Upper lobe of left lung (tissue), 6 donors: ENCODE data around the gene FBLN2. TPM values are rescaled to one million over a fixed set of nuclear protein-coding genes. Genes with fewer than 3 reads are reported as not detected.

Source experiments
- ATAC-seq, 2 donors: fragments of 200-7000 bp; cut with Tn5 transposase; one replicate each; pipeline ENCODE4 v1.9.1; 2022; ENCODE audit warnings: mild to moderate bottlenecking in 2 of 2, moderate library complexity in 2 of 2; ENCODE audit not compliant: low FRiP score in 2 of 2
- DNase-seq, 2 donors: peaks; one replicate each; pipeline ENCODE4 v3.0.0-alpha.2; 2019 to 2020
- H3K27ac ChIP-seq, 4 donors: fragments of 200-600 bp; sonication (generic); one replicate each; pipeline ENCODE4 v1.5.1; 2016 to 2019
- H3K27me3 ChIP-seq, 4 donors: fragments of 200-600 bp; sonication (generic); one replicate each; pipeline ENCODE4 v1.5.1; 2017 to 2019
- H3K36me3 ChIP-seq, 4 donors: fragments of 200-600 bp; sonication (generic); one replicate each; pipeline ENCODE4 v1.5.1; 2016 to 2019
- H3K4me1 ChIP-seq, 4 donors: fragments of 200-600 bp; sonication (generic); one replicate each; pipeline ENCODE4 v1.5.1; 2018 to 2019
- H3K4me3 ChIP-seq, 4 donors: fragments of 200-600 bp; sonication (generic); one replicate each; pipeline ENCODE4 v1.5.1; 2017 to 2019; ENCODE audit warnings: mild to moderate bottlenecking in 2 of 4, moderate library complexity in 1 of 4
- H3K9me3 ChIP-seq, 4 donors: fragments of 200-600 bp; sonication (generic); one replicate each; pipeline ENCODE4 v1.5.1; 2018 to 2019
- CTCF ChIP-seq, 6 experiments: fragments of 450-650 bp in 4 of 6; fragments of 200-600 bp in 2 of 6; sonication (generic) in 2 of 6; IDR thresholded peaks; one replicate each; pipeline ENCODE4 v1.5.1; 2016 to 2019; ENCODE audit warnings: antibody characterized with exemption in 6 of 6
- EP300 ChIP-seq, 4 donors: sonication (generic); formaldehyde crosslinking; IDR thresholded peaks; one replicate each; pipeline ENCODE4 v1.5.1; 2017; ENCODE audit warnings: antibody characterized with exemption in 4 of 4, control low read depth in 2 of 4
- POLR2A ChIP-seq, 4 donors: fragments of 450-650 bp; IDR thresholded peaks; one replicate each; pipeline ENCODE4 v1.5.1; 2016 to 2017; ENCODE audit warnings: antibody characterized with exemption in 4 of 4, mild to moderate bottlenecking in 2 of 4
- POLR2AphosphoS5 ChIP-seq, 2 donors: sonication (generic); formaldehyde crosslinking; IDR thresholded peaks; one replicate each; pipeline ENCODE4 v1.5.1; 2017; ENCODE audit warnings: antibody characterized with exemption in 2 of 2
- WGBS, 2 donors: methylation state at CpG; one replicate each; pipeline ENCODE4 v1.1.5; 2017 to 2018; 5-methylcytosine and 5-hydroxymethylcytosine counted together
- total RNA-seq, 6 donors: library from RNA; depleted of rRNA in 4 of 6; stranded (reverse); fragments of >200 nt in 4 of 6; gene quantifications; one replicate each; pipeline versions ENCODE4 v1.1.0 to v1.2.1, GENCODE V29; 2016 to 2021
- donor health status: DM: no; HTN: no; CAD: no; lungs with moderate emphysema.
- donor health status: DM: no; HTN: yes; CAD: no; lungs with severe emphysema.

The FBLN2 gene
- total RNA-seq, 6 donors from 2014 or later = 2.1 to 85.7 (median 19.5) TPM

GRCh38 chr3:13526626-13526949 is 22.3 kb upstream of the FBLN2 start:
- Histone ChIP-seq H3K27ac (peak overlapping the region in 1 of 4 donors; percentile 30), H3K4me1 (no peaks in the 10 kb centered on the region), H3K4me3 (no peak overlapping the region), H3K9me3 (no peaks in the 10 kb centered on the region), H3K27me3 (no peaks in the 10 kb centered on the region), H3K36me3 (no peaks in the 10 kb centered on the region)
- ATAC-seq = no peak
- 66 to 80% methylated on average over 2 to 5 of the region's 5 CpGs for WGBS, 2 donors
- DNase-seq = no peak
- no peak for TF ChIP-seq CTCF (IDR thresholded peaks at IDR 0.05)
- no peak for TF ChIP-seq EP300 (IDR thresholded peaks at IDR 0.05)
- no peak for TF ChIP-seq POLR2AphosphoS5 (IDR thresholded peaks at IDR 0.05)
- TF ChIP-seq POLR2A (IDR thresholded peaks at IDR 0.05) = no peak

- ATAC-seq (peak in 1 of 2 donors; percentile 29), DNase-seq (no peak)
- H3K9me3 ChIP-seq = no peaks in the 10 kb centered on the region
- WGBS, 2 donors = 51 to 55% methylated on average over 9 to 11 of the region's 11 CpGs
- TF ChIP-seq EP300 (IDR thresholded peaks at IDR 0.05) = no peak
- no peaks in the 10 kb centered on the region for H3K4me1 ChIP-seq
- no peaks in the 10 kb centered on the region for H3K36me3 ChIP-seq
- H3K4me3 ChIP-seq = no peak overlapping the region
- H3K27me3 ChIP-seq = no peaks in the 10 kb centered on the region
- no peak overlapping the region for H3K27ac ChIP-seq
Observed at GRCh38 chr3:13528217-13528867, 20.6 kb upstream of the FBLN2 start.

GRCh38 chr3:13529196-13530112 is 19.5 kb upstream of the FBLN2 start:
- Histone ChIP-seq H3K4me1 (no peaks in the 10 kb centered on the region), H3K27ac (no peak overlapping the region), H3K27me3 (no peaks in the 10 kb centered on the region), H3K9me3 (no peaks in the 10 kb centered on the region), H3K4me3 (no peak overlapping the region), H3K36me3 (no peaks in the 10 kb centered on the region)
- TF ChIP-seq POLR2A (IDR thresholded peaks at IDR 0.05) = no peak
- TF ChIP-seq POLR2AphosphoS5 (IDR thresholded peaks at IDR 0.05) = no peak
- no peak for TF ChIP-seq CTCF (IDR thresholded peaks at IDR 0.05)
- no peak for TF ChIP-seq EP300 (IDR thresholded peaks at IDR 0.05)
- ATAC-seq (no peak), DNase-seq (no peak)
- WGBS, 2 donors = 73 to 77% methylated on average over 5 of the region's 5 CpGs

- Histone ChIP-seq H3K4me1 (no peaks in the 10 kb centered on the region), H3K36me3 (no peaks in the 10 kb centered on the region), H3K27me3 (no peaks in the 10 kb centered on the region), H3K27ac (no peak overlapping the region), H3K4me3 (no peak overlapping the region), H3K9me3 (no peaks in the 10 kb centered on the region)
- TF ChIP-seq POLR2A (IDR thresholded peaks at IDR 0.05) (no peak), CTCF (IDR thresholded peaks at IDR 0.05) (no peak), POLR2AphosphoS5 (IDR thresholded peaks at IDR 0.05) (no peak), EP300 (IDR thresholded peaks at IDR 0.05) (no peak)
- WGBS, 2 donors = 72 to 84% methylated on average over 12 of the region's 12 CpGs
- DNase-seq (no peak), ATAC-seq (no peak)
Observed at GRCh38 chr3:13530241-13531009, 18.5 kb upstream of the FBLN2 start.

GRCh38 chr3:13532085-13532484 is 16.8 kb upstream of the FBLN2 start:
- WGBS, 2 donors = 77 to 78% methylated on average over 4 to 9 of the region's 9 CpGs
- no peak for TF ChIP-seq POLR2A (IDR thresholded peaks at IDR 0.05)
- Histone ChIP-seq H3K27ac (peak overlapping the region in 1 of 4 donors; percentile 14), H3K4me3 (no peak overlapping the region), H3K4me1 (peaks cover 0 to 7% (median 3%) of the 10 kb centered on the region in 4 donors), H3K9me3 (no peaks in the 10 kb centered on the region), H3K27me3 (no peaks in the 10 kb centered on the region), H3K36me3 (no peaks in the 10 kb centered on the region)
- ATAC-seq (peak in 1 of 2 donors; percentile 77), DNase-seq (no peak)
